Measurements from ENCODE around the gene LCE1C. TPM values are rescaled to one million over a fixed set of nuclear protein-coding genes. Genes with fewer than 3 reads are reported as not detected.

Gene LCE1C
- total and polyA plus RNA-seq, 11 donors, result not detected

GRCh38 chr1:152811050-152811449, 4.6 kb upstream of the LCE1C start:
- no peaks in the 10 kb centered on the region for H3K4me1 ChIP-seq
- H3K9me3 ChIP-seq, result peaks cover 0 to 4% (median 0%) of the 10 kb centered on the region in 12 donors
- ATAC-seq, result no peak
- no peak overlapping the region for H3K27ac ChIP-seq
- WGBS, 4 donors, result 49 to 82% (median 58%) methylated on average over 2 of the region's 2 CpGs
- intact Hi-C loops (cut with DNase I), result no loop called here
- H3K27me3 ChIP-seq, result peaks cover 0 to 11% (median 0%) of the 10 kb centered on the region in 9 donors
- no peak for DNase-seq
- TF ChIP-seq POLR2A (IDR thresholded peaks at IDR 0.05), result no peak
- no peak for TF ChIP-seq CTCF (IDR thresholded peaks at IDR 0.05)
- H3K36me3 ChIP-seq, result no peaks in the 10 kb centered on the region
- H3K4me3 ChIP-seq, result no peak overlapping the region

DNA sequence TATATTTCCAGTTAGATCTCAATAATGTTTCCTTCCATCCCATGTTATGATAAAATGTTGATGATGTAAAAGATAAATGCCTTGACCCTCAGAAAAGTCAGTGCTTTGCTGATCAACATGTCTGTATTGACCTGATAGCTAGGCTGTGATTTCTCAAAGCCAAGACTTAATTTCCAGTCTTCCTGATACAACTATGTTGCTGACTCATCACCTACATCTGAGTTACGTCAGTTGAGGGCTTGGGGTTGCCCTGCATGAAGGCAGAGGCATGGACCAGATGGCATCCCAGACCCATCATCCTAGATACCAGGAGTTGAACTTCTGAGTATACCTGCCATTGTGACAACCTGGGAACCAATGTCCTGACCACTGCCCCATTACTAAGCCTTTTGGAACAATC, 5.1 kb downstream of the LCE1C start:
- Histone ChIP-seq H3K27ac (no peak overlapping the region), H3K4me3 (no peak overlapping the region), H3K27me3 (peaks cover 0 to 5% (median 0%) of the 10 kb centered on the region in 9 donors), H3K4me1 (no peaks in the 10 kb centered on the region), H3K36me3 (no peaks in the 10 kb centered on the region), H3K9me3 (no peaks in the 10 kb centered on the region)
- ATAC-seq (no peak), DNase-seq (no peak)
- TF ChIP-seq CTCF (IDR thresholded peaks at IDR 0.05) (no peak), POLR2A (IDR thresholded peaks at IDR 0.05) (no peak)
- intact Hi-C loops (cut with DNase I), result no loop called here
- 41 to 80% (median 55%) methylated on average over 1 of the region's 1 CpG for WGBS, 4 donors

GRCh38 chr1:152796421-152796820, 10.0 kb downstream of the LCE1C start, which contains the start of gene LCE1D:
TSS of gene LCE1D (plus strand) at chr1:152796721. CDS start at chr1:152797795, 1,074 bp downstream.
- Histone ChIP-seq H3K4me3 (no peak within 1 kb of the TSS), H3K9me3 (peaks cover 0 to 3% (median 0%) of the 10 kb centered on the region in 12 donors), H3K27me3 (peaks cover 0 to 5% (median 0%) of the 10 kb centered on the region in 9 donors), H3K36me3 (no peaks in the 10 kb centered on the region), H3K4me1 (no peaks in the 10 kb centered on the region), H3K27ac (no peak within 1 kb of the TSS)
- no peak for DNase-seq
- 29 to 46% (median 37%) methylated on average over 3 of the region's 3 CpGs for WGBS, 4 donors
- intact Hi-C loops (cut with DNase I), result no loop called here
- ATAC-seq, result no peak
- no peak for TF ChIP-seq CTCF (IDR thresholded peaks at IDR 0.05)
- TF ChIP-seq POLR2A (IDR thresholded peaks at IDR 0.05), result no peak

DNA sequence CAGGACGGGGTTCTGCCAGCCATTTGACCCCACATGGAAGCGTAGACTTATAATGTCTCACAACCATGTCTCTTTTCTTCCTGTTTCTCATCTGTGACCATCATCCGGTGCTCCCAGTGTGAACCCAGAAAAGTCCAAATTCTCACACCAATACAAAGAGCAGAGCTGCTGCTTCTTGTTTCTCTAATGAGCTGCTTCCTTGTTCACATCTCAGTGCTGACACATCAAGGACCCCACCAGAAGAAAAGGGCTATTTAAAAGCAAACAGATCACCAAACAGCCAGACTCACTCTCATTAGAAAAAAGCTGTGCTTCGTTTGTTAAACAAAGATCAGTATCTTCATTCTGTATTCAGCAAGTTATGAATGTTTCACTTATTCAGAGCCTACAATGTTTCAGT, 10.8 kb downstream of the LCE1C start:
- H3K27ac ChIP-seq, result no peak overlapping the region
- no peak for TF ChIP-seq POLR2A (IDR thresholded peaks at IDR 0.05)
- TF ChIP-seq CTCF (IDR thresholded peaks at IDR 0.05), result no peak
- intact Hi-C loops (cut with DNase I), result no loop called here
- no peaks in the 10 kb centered on the region for H3K36me3 ChIP-seq
- no peak overlapping the region for H3K4me3 ChIP-seq
- no peak for ATAC-seq
- no peak for DNase-seq
- 57 to 68% (median 63%) methylated on average over 4 of the region's 4 CpGs for WGBS, 4 donors
- no peaks in the 10 kb centered on the region for H3K4me1 ChIP-seq
- peaks cover 0 to 3% (median 0%) of the 10 kb centered on the region in 12 donors for H3K9me3 ChIP-seq
- H3K27me3 ChIP-seq, result peaks cover 0 to 5% (median 0%) of the 10 kb centered on the region in 9 donors
